Hypothalamus (tissue), 51 donors: ENCODE results near the gene DOCK2.

Experiments used
- DNase-seq, 51 donors: peaks; one replicate each; lab custom pipeline; 2025; lab: John Stamatoyannopoulos, UW

Gene DOCK2

GRCh38 chr5:169848792-169849191 is 211.7 kb downstream of the DOCK2 start:
- no peak for DNase-seq

GRCh38 chr5:169850409-169850808 is 213.3 kb downstream of the DOCK2 start:
- no peak for DNase-seq

GRCh38 chr5:169851321-169851850 is 214.3 kb downstream of the DOCK2 start:
- DNase-seq, result no peak

GRCh38 chr5:169856571-169856970 is 219.5 kb downstream of the DOCK2 start:
- DNase-seq, result peak in 1 of 51 donors; percentile 6

GRCh38 chr5:169860585-169860984 is 223.5 kb downstream of the DOCK2 start:
- no peak for DNase-seq

GRCh38 chr5:169861433-169861832 is 224.4 kb downstream of the DOCK2 start:
- no peak for DNase-seq

GRCh38 chr5:169861934-169862333 is 224.9 kb downstream of the DOCK2 start:
- DNase-seq, result no peak

GRCh38 chr5:169862391-169862811 is 225.3 kb downstream of the DOCK2 start:
- no peak for DNase-seq

- DNase-seq, result no peak
These were observed 227.4 kb downstream of the DOCK2 start for GRCh38 chr5:169864483-169864882.

GRCh38 chr5:169867347-169867746 is 230.3 kb downstream of the DOCK2 start:
- DNase-seq, result no peak

- DNase-seq, result no peak
These were observed 232.0 kb downstream of the DOCK2 start for GRCh38 chr5:169869066-169869465.

- no peak for DNase-seq
These were observed 233.1 kb downstream of the DOCK2 start for GRCh38 chr5:169870211-169870610.

GRCh38 chr5:169871826-169872490 is 234.9 kb downstream of the DOCK2 start:
- DNase-seq, result no peak

GRCh38 chr5:169873642-169874041 is 236.6 kb downstream of the DOCK2 start:
- peak in 17 of 51 donors; percentile 2 to 45 (median 20) for DNase-seq

- no peak for DNase-seq
These were observed 237.5 kb downstream of the DOCK2 start for GRCh38 chr5:169874621-169875020.

GRCh38 chr5:169875091-169875728 is 238.1 kb downstream of the DOCK2 start:
- peak in 3 of 51 donors; percentile 13 to 28 (median 28) for DNase-seq

- no peak for DNase-seq
These were observed 238.7 kb downstream of the DOCK2 start for GRCh38 chr5:169875731-169876130.

- DNase-seq, result no peak
These were observed 239.3 kb downstream of the DOCK2 start for GRCh38 chr5:169876386-169876785.

- DNase-seq, result no peak
These were observed 243.1 kb downstream of the DOCK2 start for GRCh38 chr5:169880012-169880663.

- DNase-seq, result no peak
These were observed 243.7 kb downstream of the DOCK2 start for GRCh38 chr5:169880785-169881184.

GRCh38 chr5:169881702-169882303 is 244.7 kb downstream of the DOCK2 start:
- DNase-seq, result no peak
